ENCODE measurements around the gene OR7A10.

Gene OR7A10

GRCh38 chr19:14848822-14849221, at the start of gene OR7A10:
OR7A10 (minus strand) TSS chr19:14848922; CDS start chr19:14841877, 7,045 bp downstream.
- no peaks in the 10 kb centered on the region for H3K36me3 ChIP-seq (ENCODE audit: control insufficient read depth, low read length)
- H3K27ac ChIP-seq (ENCODE audit: low read depth, low read length), result no peak within 1 kb of the TSS
- H3K4me2 ChIP-seq (ENCODE audit: low read length), result no peak within 1 kb of the TSS
- no peaks in the 10 kb centered on the region for H3K79me2 ChIP-seq (ENCODE audit: control insufficient read depth, low read length)
- no peaks in the 10 kb centered on the region for H3K9me2 ChIP-seq (replicated peaks; ENCODE audit: control insufficient read depth, low read length)
- H3F3A ChIP-seq (ENCODE audit: control insufficient read depth, insufficient read depth), result no peaks in the 10 kb centered on the region
- no peak within 1 kb of the TSS for H3K4me3 ChIP-seq (ENCODE audit: low read length)
- no peaks in the 10 kb centered on the region for H3K9me3 ChIP-seq (ENCODE audit: control insufficient read depth, insufficient read depth, low read length)
- H3K4me1 ChIP-seq (ENCODE audit: control insufficient read depth, low read length), result no peaks in the 10 kb centered on the region
- H3K27me3 ChIP-seq (ENCODE audit: control insufficient read depth, low read length), result peaks cover 3% of the 10 kb centered on the region; the same call in 1 of the 2 replicates
- TF ChIP-seq, protein P1, sequence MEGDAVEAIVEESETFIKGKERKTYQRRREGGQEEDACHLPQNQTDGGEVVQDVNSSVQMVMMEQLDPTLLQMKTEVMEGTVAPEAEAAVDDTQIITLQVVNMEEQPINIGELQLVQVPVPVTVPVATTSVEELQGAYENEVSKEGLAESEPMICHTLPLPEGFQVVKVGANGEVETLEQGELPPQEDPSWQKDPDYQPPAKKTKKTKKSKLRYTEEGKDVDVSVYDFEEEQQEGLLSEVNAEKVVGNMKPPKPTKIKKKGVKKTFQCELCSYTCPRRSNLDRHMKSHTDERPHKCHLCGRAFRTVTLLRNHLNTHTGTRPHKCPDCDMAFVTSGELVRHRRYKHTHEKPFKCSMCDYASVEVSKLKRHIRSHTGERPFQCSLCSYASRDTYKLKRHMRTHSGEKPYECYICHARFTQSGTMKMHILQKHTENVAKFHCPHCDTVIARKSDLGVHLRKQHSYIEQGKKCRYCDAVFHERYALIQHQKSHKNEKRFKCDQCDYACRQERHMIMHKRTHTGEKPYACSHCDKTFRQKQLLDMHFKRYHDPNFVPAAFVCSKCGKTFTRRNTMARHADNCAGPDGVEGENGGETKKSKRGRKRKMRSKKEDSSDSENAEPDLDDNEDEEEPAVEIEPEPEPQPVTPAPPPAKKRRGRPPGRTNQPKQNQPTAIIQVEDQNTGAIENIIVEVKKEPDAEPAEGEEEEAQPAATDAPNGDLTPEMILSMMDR (IDR thresholded peaks at IDR 0.05; ENCODE audit: low read depth, low read length, poor library complexity, severe bottlenecking), result no peak
- no peak for TF ChIP-seq EZH2phosphoT487 (IDR thresholded peaks at IDR 0.05; ENCODE audit: borderline replicate concordance, low read length)
- no peaks in the 10 kb centered on the region for H4K20me1 ChIP-seq (ENCODE audit: control insufficient read depth, insufficient read depth, low read depth, low read length)

GRCh38 chr19:14890643-14891379, 42.1 kb upstream of the OR7A10 start:
- no peaks in the 10 kb centered on the region for H3F3A ChIP-seq (ENCODE audit: control insufficient read depth, insufficient read depth)
- no peaks in the 10 kb centered on the region for H3K9me3 ChIP-seq (ENCODE audit: control insufficient read depth, insufficient read depth, low read length)
- no peak overlapping the region for H3K27ac ChIP-seq (ENCODE audit: low read depth, low read length)
- no peak for TF ChIP-seq EZH2phosphoT487 (IDR thresholded peaks at IDR 0.05; ENCODE audit: borderline replicate concordance, low read length)
- TF ChIP-seq, protein P1 (IDR thresholded peaks at IDR 0.05; ENCODE audit: low read depth, low read length, poor library complexity, severe bottlenecking), result no peak
- H3K4me3 ChIP-seq (ENCODE audit: low read length), result no peak overlapping the region
- H3K4me1 ChIP-seq (ENCODE audit: control insufficient read depth, low read length), result no peaks in the 10 kb centered on the region
- no peaks in the 10 kb centered on the region for H3K79me2 ChIP-seq (ENCODE audit: control insufficient read depth, low read length)
- no peak overlapping the region for H3K4me2 ChIP-seq (ENCODE audit: low read length)
- 0 out of 2 replicates have a peak, but pooled peaks cover 8% of the 10 kb centered on the region for H3K27me3 ChIP-seq (ENCODE audit: control insufficient read depth, low read length)
- no peaks in the 10 kb centered on the region for H3K36me3 ChIP-seq (ENCODE audit: control insufficient read depth, low read length)
- H4K20me1 ChIP-seq (ENCODE audit: control insufficient read depth, insufficient read depth, low read depth, low read length), result no peaks in the 10 kb centered on the region
- no peaks in the 10 kb centered on the region for H3K9me2 ChIP-seq (replicated peaks; ENCODE audit: control insufficient read depth, low read length)

DNA sequence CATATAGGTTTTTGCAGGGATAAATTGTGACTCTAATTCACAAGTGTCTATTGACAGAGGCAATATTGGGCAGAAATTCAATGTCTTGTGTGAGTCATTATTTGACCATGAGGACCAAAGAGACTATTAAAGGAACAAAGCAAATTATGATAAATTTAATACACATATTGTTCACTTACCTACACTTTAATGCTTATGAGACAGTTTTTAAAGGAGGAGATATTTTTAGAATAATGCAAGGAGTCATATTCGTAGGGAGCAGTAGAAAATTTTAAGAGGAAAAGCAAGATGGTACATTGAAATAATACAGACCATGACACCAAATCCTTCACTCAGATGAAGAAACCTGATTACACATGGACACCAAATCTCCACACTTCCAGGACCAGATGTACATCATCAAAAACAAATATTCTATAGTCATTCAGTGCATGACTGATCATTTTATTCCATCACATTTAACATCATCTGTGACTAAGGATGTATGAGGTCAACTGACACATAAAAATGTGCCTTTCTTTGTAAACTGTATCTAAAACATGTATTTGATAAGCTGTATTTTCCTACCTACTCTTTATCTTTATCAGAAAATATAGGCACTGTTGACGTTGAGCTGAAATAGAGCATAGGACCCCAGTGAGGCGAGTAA, 41.4 kb upstream of the OR7A10 start:
- no peak overlapping the region for H3K27ac ChIP-seq (ENCODE audit: low read depth, low read length)
- 0 out of 2 replicates have a peak, but pooled peaks cover 8% of the 10 kb centered on the region for H3K27me3 ChIP-seq (ENCODE audit: control insufficient read depth, low read length)
- H3K36me3 ChIP-seq (ENCODE audit: control insufficient read depth, low read length), result no peaks in the 10 kb centered on the region
- H3K4me2 ChIP-seq (ENCODE audit: low read length), result no peak overlapping the region
- no peaks in the 10 kb centered on the region for H3F3A ChIP-seq (ENCODE audit: control insufficient read depth, insufficient read depth)
- no peaks in the 10 kb centered on the region for H3K4me1 ChIP-seq (ENCODE audit: control insufficient read depth, low read length)
- no peak overlapping the region for H3K4me3 ChIP-seq (ENCODE audit: low read length)
- TF ChIP-seq, protein P1 (IDR thresholded peaks at IDR 0.05; ENCODE audit: low read depth, low read length, poor library complexity, severe bottlenecking), result no peak
- no peak for TF ChIP-seq EZH2phosphoT487 (IDR thresholded peaks at IDR 0.05; ENCODE audit: borderline replicate concordance, low read length)
- no peaks in the 10 kb centered on the region for H3K79me2 ChIP-seq (ENCODE audit: control insufficient read depth, low read length)
- no peaks in the 10 kb centered on the region for H3K9me2 ChIP-seq (replicated peaks; ENCODE audit: control insufficient read depth, low read length)
- no peaks in the 10 kb centered on the region for H4K20me1 ChIP-seq (ENCODE audit: control insufficient read depth, insufficient read depth, low read depth, low read length)
- no peaks in the 10 kb centered on the region for H3K9me3 ChIP-seq (ENCODE audit: control insufficient read depth, insufficient read depth, low read length)
